Measurements from ENCODE around the gene MYL5.

- TF ChIP-seq, protein P1, sequence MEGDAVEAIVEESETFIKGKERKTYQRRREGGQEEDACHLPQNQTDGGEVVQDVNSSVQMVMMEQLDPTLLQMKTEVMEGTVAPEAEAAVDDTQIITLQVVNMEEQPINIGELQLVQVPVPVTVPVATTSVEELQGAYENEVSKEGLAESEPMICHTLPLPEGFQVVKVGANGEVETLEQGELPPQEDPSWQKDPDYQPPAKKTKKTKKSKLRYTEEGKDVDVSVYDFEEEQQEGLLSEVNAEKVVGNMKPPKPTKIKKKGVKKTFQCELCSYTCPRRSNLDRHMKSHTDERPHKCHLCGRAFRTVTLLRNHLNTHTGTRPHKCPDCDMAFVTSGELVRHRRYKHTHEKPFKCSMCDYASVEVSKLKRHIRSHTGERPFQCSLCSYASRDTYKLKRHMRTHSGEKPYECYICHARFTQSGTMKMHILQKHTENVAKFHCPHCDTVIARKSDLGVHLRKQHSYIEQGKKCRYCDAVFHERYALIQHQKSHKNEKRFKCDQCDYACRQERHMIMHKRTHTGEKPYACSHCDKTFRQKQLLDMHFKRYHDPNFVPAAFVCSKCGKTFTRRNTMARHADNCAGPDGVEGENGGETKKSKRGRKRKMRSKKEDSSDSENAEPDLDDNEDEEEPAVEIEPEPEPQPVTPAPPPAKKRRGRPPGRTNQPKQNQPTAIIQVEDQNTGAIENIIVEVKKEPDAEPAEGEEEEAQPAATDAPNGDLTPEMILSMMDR (IDR thresholded peaks at IDR 0.05), result no peak
- TF ChIP-seq POLR2A (IDR thresholded peaks at IDR 0.05), result no peak
Measured at GRCh38 chr4:661231-661630, 13.1 kb upstream of the MYL5 start.
